ENCODE measurements around the gene CTTNBP2.
"Not testable (repeated sequence)": the region's sequence is repeated elsewhere in the genome, so short reads cannot be mapped to it uniquely, and the experiment has no call there.

The CTTNBP2 gene

GRCh38 chr7:117737926-117738325, 135.3 kb downstream of the CTTNBP2 start:
- DNase-seq, result no peak

- DNase-seq, result no peak
Observed at GRCh38 chr7:117731455-117731854, 141.8 kb downstream of the CTTNBP2 start.

- no peak for DNase-seq
Observed at GRCh38 chr7:117730390-117730789, 142.9 kb downstream of the CTTNBP2 start.

GRCh38 chr7:117728890-117729624, 144.2 kb downstream of the CTTNBP2 start:
- DNase-seq, result no peak

- DNase-seq, result no peak
Observed at GRCh38 chr7:117724898-117725297, 148.3 kb downstream of the CTTNBP2 start.

GRCh38 chr7:117719377-117719776, 153.9 kb downstream of the CTTNBP2 start:
- DNase-seq, result no peak

GRCh38 chr7:117718116-117718835, 155.0 kb downstream of the CTTNBP2 start:
- no peak for DNase-seq

- no peak for DNase-seq
Observed at GRCh38 chr7:117717357-117717756, 155.9 kb downstream of the CTTNBP2 start.

- no peak for DNase-seq
Observed at GRCh38 chr7:117716707-117717299, 156.4 kb downstream of the CTTNBP2 start.

- DNase-seq, result peak; percentile 11
Observed at GRCh38 chr7:117715784-117716445, 157.3 kb downstream of the CTTNBP2 start.

- no peak for DNase-seq
Observed at GRCh38 chr7:117711556-117711955, 161.7 kb downstream of the CTTNBP2 start.

GRCh38 chr7:117708173-117708572, 165.1 kb downstream of the CTTNBP2 start:
- not testable (repeated sequence) for DNase-seq

GRCh38 chr7:117707080-117707479, 166.2 kb downstream of the CTTNBP2 start:
- DNase-seq, result no peak

- DNase-seq, result no peak
Observed at GRCh38 chr7:117706210-117706609, 167.0 kb downstream of the CTTNBP2 start.

- no peak for DNase-seq
Observed at GRCh38 chr7:117705630-117706029, 167.6 kb downstream of the CTTNBP2 start.

GRCh38 chr7:117704063-117704462, 169.2 kb downstream of the CTTNBP2 start:
- no peak for DNase-seq

GRCh38 chr7:117698018-117698417, 175.2 kb downstream of the CTTNBP2 start:
- DNase-seq, result no peak

GRCh38 chr7:117692338-117692737, 180.9 kb downstream of the CTTNBP2 start:
- no peak for DNase-seq

GRCh38 chr7:117690147-117690546, 183.1 kb downstream of the CTTNBP2 start:
- no peak for DNase-seq

GRCh38 chr7:117689406-117689805, 183.8 kb downstream of the CTTNBP2 start:
- DNase-seq, result no peak

GRCh38 chr7:117688126-117688525, 185.1 kb downstream of the CTTNBP2 start:
- no peak for DNase-seq

- no peak for DNase-seq
Observed at GRCh38 chr7:117686311-117686935, 186.8 kb downstream of the CTTNBP2 start.

- no peak for DNase-seq
Observed at GRCh38 chr7:117685795-117686194, 187.4 kb downstream of the CTTNBP2 start.
